HepG2 (cell line): ENCODE measurements around the gene POFUT2. TPM values are rescaled to one million over a fixed set of nuclear protein-coding genes. Genes with fewer than 3 reads are reported as not detected.
A peak's percentile ranks its signal among the peaks of the same experiment; 100 is the strongest.

Experiments
- KLF16 ChIP-seq, 2 experiments: sonication (generic) in 1 of 2; formaldehyde crosslinking in 1 of 2; IDR thresholded peaks; 2 replicates each; pipeline versions ENCODE4 v1.6.1 to v1.8.0; 2016 to 2023; ENCODE audit warnings: missing genetic modification reagents in 2 of 2, missing compliant biosample characterization in 1 of 2
- MTA3 ChIP-seq: sonication (generic); formaldehyde crosslinking; IDR thresholded peaks from 2 replicates; pipeline ENCODE4 v1.4.0; 2020; ENCODE audit warnings: missing genetic modification reagents
- PAWR ChIP-seq: sonication (generic); formaldehyde crosslinking; IDR thresholded peaks from 2 replicates; pipeline ENCODE4 v1.4.0; 2020; ENCODE audit warnings: missing genetic modification reagents, mild to moderate bottlenecking, borderline replicate concordance
- PHF20 ChIP-seq: sonication (generic); formaldehyde crosslinking; IDR thresholded peaks from 2 replicates; pipeline ENCODE4 v1.5.0; 2020; ENCODE audit warnings: mild to moderate bottlenecking, missing genetic modification reagents
- SP4 ChIP-seq: sonication (generic); formaldehyde crosslinking; IDR thresholded peaks from 2 replicates; pipeline ENCODE4 v1.8.1; 2023; ENCODE audit warnings: mild to moderate bottlenecking, missing genetic modification reagents
- ZC3H13 ChIP-seq: sonication (generic); formaldehyde crosslinking; IDR thresholded peaks from 2 replicates; pipeline ENCODE4 v1.8.1; 2023; ENCODE audit warnings: mild to moderate bottlenecking, missing genetic modification reagents, moderate library complexity
- ZNF331 ChIP-seq: sonication (generic); formaldehyde crosslinking; IDR thresholded peaks from 2 replicates; pipeline ENCODE4 v1.4.0; 2020; ENCODE audit warnings: missing genetic modification reagents
- ZNF543 ChIP-seq: sonication (generic); formaldehyde crosslinking; IDR thresholded peaks from 2 replicates; pipeline ENCODE4 v1.4.0; 2020; ENCODE audit warnings: mild to moderate bottlenecking, missing genetic modification reagents
- ZNF788 ChIP-seq: sonication (generic); formaldehyde crosslinking; IDR thresholded peaks from 2 replicates; pipeline ENCODE4 v1.5.0; 2020; ENCODE audit warnings: mild to moderate bottlenecking, missing genetic modification reagents, borderline replicate concordance
- polyA plus RNA-seq, 8 experiments: library from polyadenylated mRNA; depleted of rRNA in 3 of 8; stranded (reverse) in 7 of 8; unstranded in 1 of 8; fragments of >200 nt; fragmentation: Illumina TruSeq in 4 of 8; extraction: Trizol in 4 of 8; gene quantifications; 2 replicates each; pipeline versions ENCODE4 v1.2.1 to v1.2.3, GENCODE V29; 2011 to 2016; ENCODE audit warnings: low read depth in 4 of 8, missing spikeins in 1 of 8, mixed read lengths in 1 of 8; ENCODE audit not compliant: insufficient read depth in 1 of 8
- total RNA-seq, 5 experiments: library from RNA; depleted of rRNA; stranded (reverse); fragments of >200 nt; fragmentation: Illumina TruSeq; extraction: Trizol; gene quantifications; 2 replicates each; pipeline ENCODE4 v1.2.3, GENCODE V29; 2016; ENCODE audit warnings: low read depth in 1 of 5
- TF ChIP-seq, protein P1 (sequence below): sonication (generic); IDR thresholded peaks from 2 replicates; pipeline ENCODE4 v1.6.1; 2016; ENCODE audit warnings: low read depth, borderline replicate concordance
- TF ChIP-seq, protein P2 (sequence below): sonication (generic); formaldehyde crosslinking; conservative IDR thresholded peaks from 2 replicates; pipeline ENCODE4 v1.4.0; 2020; ENCODE audit warnings: missing genetic modification reagents
- TF ChIP-seq, protein P3 (sequence below): sonication (generic); formaldehyde crosslinking; IDR thresholded peaks from 2 replicates; pipeline ENCODE4 v1.4.0; 2020; ENCODE audit warnings: missing genetic modification reagents
- TF ChIP-seq, protein P4 (sequence below): sonication (generic); formaldehyde crosslinking; IDR thresholded peaks from 2 replicates; pipeline ENCODE4 v1.5.0; 2020; ENCODE audit warnings: mild to moderate bottlenecking, missing genetic modification reagents, borderline replicate concordance
- TF ChIP-seq, protein P5 (sequence below): sonication (generic); formaldehyde crosslinking; IDR thresholded peaks from 2 replicates; pipeline ENCODE4 v1.8.1; 2023; ENCODE audit warnings: mild to moderate bottlenecking, inconsistent platforms, moderate library complexity, missing genetic modification reagents, borderline replicate concordance
- TF ChIP-seq, protein P6 (sequence below): sonication (generic); formaldehyde crosslinking; IDR thresholded peaks from 2 replicates; pipeline ENCODE4 v1.8.0; 2022; ENCODE audit warnings: mild to moderate bottlenecking, missing genetic modification reagents
- TF ChIP-seq, protein P7 (sequence below): sonication (generic); formaldehyde crosslinking; IDR thresholded peaks from 2 replicates; pipeline ENCODE4 v1.4.0; 2020; ENCODE audit warnings: missing genetic modification reagents

The POFUT2 gene
- total and polyA plus RNA-seq, 2 of the 13 experiments (the other 11 are each of a cell fraction or from before 2014, with no cell fraction given), result 22.8 to 24.0 TPM

DNA sequence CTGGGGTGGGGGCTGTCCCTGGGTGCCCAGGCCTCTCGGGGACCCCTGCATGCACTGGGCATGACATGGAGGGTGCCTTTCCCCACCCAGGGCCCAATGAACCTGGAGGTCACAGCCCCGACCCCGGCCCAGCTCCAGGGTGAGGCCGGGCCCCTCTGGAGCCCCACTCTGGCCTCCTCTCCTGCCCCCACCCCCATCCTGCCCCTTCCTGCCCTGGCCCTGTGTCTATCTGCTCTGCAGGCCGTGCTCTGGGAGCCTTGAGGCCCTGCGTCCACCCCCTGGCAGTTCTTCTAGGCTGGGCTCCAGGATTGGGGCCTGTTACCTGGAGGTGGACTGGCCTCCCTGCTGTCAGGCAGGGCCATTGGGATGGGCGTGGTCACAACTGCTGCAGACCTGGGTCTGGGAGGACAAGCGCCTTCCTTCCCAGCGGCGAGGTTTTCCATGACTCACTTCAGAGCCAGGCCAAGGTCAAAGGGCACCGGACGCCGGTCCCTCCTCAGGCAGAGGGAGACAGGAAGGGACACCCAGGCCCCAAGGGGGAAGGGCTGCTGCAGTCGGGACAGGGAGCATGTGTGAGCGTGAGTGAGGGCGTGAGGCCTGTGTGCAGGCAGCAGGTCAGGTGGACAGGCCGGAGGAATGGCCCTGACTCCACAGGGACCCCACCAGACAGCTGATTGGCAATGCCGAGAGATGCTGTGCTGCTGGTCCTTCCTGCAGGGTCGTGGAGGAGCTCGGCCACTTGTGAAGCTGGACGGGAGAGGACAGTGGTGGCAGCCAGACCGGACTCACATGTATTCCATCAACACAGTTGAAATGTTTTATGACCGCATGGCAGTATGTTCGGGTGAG is 31.1 kb upstream of the POFUT2 start (continued):
- TF ChIP-seq, protein P1, sequence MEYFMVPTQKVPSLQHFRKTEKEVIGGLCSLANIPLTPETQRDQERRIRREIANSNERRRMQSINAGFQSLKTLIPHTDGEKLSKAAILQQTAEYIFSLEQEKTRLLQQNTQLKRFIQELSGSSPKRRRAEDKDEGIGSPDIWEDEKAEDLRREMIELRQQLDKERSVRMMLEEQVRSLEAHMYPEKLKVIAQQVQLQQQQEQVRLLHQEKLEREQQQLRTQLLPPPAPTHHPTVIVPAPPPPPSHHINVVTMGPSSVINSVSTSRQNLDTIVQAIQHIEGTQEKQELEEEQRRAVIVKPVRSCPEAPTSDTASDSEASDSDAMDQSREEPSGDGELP, result peak; percentile 86; the same call in 1 of the 2 replicates
- TF ChIP-seq PHF20 (CRISPR knock-in tag) (no peak; the same call in 1 of the 2 replicates), ZNF788 (CRISPR knock-in tag) (peak; percentile 26; the same call in 1 of the 2 replicates), ZNF543 (CRISPR knock-in tag) (no peak), ZC3H13 (CRISPR knock-in tag) (peak; percentile 33; the same call in 1 of the 2 replicates), KLF16 (CRISPR knock-in tag; IDR thresholded peaks at IDR 0.05) (no peak; a peak in 1 of 4 replicates), PAWR (CRISPR knock-in tag) (no peak), ZNF331 (peak; percentile 63; the same call in 1 of the 2 replicates), SP4 (CRISPR knock-in tag) (no peak), MTA3 (CRISPR knock-in tag) (no peak)
- TF ChIP-seq, protein P2, sequence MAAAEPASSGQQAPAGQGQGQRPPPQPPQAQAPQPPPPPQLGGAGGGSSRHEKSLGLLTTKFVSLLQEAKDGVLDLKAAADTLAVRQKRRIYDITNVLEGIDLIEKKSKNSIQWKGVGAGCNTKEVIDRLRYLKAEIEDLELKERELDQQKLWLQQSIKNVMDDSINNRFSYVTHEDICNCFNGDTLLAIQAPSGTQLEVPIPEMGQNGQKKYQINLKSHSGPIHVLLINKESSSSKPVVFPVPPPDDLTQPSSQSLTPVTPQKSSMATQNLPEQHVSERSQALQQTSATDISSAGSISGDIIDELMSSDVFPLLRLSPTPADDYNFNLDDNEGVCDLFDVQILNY (CRISPR knock-in tag), result no peak
- TF ChIP-seq, protein P3, sequence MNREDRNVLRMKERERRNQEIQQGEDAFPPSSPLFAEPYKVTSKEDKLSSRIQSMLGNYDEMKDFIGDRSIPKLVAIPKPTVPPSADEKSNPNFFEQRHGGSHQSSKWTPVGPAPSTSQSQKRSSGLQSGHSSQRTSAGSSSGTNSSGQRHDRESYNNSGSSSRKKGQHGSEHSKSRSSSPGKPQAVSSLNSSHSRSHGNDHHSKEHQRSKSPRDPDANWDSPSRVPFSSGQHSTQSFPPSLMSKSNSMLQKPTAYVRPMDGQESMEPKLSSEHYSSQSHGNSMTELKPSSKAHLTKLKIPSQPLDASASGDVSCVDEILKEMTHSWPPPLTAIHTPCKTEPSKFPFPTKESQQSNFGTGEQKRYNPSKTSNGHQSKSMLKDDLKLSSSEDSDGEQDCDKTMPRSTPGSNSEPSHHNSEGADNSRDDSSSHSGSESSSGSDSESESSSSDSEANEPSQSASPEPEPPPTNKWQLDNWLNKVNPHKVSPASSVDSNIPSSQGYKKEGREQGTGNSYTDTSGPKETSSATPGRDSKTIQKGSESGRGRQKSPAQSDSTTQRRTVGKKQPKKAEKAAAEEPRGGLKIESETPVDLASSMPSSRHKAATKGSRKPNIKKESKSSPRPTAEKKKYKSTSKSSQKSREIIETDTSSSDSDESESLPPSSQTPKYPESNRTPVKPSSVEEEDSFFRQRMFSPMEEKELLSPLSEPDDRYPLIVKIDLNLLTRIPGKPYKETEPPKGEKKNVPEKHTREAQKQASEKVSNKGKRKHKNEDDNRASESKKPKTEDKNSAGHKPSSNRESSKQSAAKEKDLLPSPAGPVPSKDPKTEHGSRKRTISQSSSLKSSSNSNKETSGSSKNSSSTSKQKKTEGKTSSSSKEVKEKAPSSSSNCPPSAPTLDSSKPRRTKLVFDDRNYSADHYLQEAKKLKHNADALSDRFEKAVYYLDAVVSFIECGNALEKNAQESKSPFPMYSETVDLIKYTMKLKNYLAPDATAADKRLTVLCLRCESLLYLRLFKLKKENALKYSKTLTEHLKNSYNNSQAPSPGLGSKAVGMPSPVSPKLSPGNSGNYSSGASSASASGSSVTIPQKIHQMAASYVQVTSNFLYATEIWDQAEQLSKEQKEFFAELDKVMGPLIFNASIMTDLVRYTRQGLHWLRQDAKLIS (CRISPR knock-in tag), result no peak
- TF ChIP-seq, protein P4, sequence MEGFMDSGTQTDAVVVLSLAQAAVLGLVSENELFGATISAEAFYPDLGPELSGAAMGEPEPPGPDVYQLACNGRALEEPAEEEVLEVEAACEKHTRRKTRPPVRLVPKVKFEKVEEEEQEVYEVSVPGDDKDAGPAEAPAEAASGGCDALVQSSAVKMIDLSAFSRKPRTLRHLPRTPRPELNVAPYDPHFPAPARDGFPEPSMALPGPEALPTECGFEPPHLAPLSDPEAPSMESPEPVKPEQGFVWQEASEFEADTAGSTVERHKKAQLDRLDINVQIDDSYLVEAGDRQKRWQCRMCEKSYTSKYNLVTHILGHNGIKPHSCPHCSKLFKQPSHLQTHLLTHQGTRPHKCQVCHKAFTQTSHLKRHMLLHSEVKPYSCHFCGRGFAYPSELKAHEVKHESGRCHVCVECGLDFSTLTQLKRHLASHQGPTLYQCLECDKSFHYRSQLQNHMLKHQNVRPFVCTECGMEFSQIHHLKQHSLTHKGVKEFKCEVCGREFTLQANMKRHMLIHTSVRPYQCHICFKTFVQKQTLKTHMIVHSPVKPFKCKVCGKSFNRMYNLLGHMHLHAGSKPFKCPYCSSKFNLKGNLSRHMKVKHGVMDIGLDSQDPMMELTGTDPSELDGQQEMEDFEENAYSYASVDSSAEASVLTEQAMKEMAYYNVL (CRISPR knock-in tag), result peak; percentile 79; the same call in 1 of the 2 replicates
- TF ChIP-seq, protein P5, sequence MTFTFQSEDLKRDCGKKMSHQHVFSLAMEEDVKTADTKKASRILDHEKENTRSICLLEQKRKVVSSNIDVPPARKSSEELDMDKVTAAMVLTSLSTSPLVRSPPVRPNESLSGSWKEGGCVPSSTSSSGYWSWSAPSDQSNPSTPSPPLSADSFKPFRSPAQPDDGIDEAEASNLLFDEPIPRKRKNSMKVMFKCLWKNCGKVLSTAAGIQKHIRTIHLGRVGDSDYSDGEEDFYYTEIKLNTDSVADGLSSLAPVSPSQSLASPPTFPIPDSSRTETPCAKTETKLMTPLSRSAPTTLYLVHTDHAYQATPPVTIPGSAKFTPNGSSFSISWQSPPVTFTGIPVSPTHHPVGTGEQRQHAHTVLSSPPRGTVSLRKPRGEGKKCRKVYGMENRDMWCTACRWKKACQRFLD (CRISPR knock-in tag), result no peak
- TF ChIP-seq, protein P6, sequence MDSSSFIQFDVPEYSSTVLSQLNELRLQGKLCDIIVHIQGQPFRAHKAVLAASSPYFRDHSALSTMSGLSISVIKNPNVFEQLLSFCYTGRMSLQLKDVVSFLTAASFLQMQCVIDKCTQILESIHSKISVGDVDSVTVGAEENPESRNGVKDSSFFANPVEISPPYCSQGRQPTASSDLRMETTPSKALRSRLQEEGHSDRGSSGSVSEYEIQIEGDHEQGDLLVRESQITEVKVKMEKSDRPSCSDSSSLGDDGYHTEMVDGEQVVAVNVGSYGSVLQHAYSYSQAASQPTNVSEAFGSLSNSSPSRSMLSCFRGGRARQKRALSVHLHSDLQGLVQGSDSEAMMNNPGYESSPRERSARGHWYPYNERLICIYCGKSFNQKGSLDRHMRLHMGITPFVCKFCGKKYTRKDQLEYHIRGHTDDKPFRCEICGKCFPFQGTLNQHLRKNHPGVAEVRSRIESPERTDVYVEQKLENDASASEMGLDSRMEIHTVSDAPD (CRISPR knock-in tag), result no peak
- TF ChIP-seq, protein P7, sequence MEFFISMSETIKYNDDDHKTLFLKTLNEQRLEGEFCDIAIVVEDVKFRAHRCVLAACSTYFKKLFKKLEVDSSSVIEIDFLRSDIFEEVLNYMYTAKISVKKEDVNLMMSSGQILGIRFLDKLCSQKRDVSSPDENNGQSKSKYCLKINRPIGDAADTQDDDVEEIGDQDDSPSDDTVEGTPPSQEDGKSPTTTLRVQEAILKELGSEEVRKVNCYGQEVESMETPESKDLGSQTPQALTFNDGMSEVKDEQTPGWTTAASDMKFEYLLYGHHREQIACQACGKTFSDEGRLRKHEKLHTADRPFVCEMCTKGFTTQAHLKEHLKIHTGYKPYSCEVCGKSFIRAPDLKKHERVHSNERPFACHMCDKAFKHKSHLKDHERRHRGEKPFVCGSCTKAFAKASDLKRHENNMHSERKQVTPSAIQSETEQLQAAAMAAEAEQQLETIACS (CRISPR knock-in tag), result no peak
